Myocyte (in vitro differentiated cells): Measurements from ENCODE around the gene USP3. TPM values are rescaled to one million over a fixed set of nuclear protein-coding genes. Genes with fewer than 3 reads are reported as not detected.
"Not testable (repeated sequence)": the region's sequence is repeated elsewhere in the genome, so short reads cannot be mapped to it uniquely, and the experiment has no call there.

Source experiments
- DNase-seq: peaks from one replicate; pipeline ENCODE4 v3.0.0-alpha.2; 2012; ENCODE audit warnings: low read depth
- total RNA-seq: library from RNA; depleted of rRNA; stranded (reverse); fragments of >200 nt; gene quantifications from 2 replicates; pipeline ENCODE4 v1.2.3, GENCODE V29; 2014

USP3 gene
- total RNA-seq, 1 donor from 2014 or later, result 27.1 TPM

DNA sequence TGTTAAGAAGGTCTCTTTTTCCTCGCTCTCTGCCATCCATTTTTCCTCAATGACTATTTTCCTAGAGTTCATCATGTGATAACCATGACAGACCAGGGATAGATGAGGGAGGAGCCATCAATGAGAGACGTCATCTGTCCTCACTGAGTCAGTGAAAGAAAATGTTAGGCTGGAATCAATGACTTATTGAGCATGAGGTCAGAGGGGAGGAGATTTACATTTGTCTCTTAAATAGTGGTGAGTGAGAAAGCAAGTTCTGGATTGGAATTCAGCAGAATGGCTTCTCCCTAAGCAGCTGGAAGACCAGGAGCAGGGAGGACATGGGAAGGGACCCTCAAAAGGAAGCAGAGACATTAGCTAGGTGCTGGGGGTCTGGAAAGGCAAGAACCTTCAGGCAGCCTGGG lies 28.2 kb upstream of the USP3 start:
- DNase-seq, result peak; percentile 48

DNA sequence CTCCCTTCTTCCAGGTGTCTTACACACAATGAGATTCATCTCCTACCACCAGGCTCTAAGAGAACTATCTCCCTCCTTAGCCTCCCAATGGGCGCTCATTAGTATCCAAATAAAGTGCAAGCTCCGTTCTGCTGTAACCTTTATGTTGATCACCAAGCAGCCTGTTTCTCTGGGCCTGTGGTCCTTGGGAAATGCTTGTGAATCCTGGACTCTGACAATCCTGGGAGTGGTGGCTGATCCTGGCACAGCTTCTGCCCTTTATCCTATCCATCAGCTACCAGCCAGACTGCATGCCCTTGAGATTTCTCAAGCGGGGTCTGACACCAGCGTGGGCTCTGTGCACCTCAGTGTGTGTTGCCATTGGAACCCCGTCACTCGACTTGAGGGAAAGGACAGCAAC lies 26.1 kb upstream of the USP3 start:
- no peak for DNase-seq

- DNase-seq, result no peak
Measured at GRCh38 chr15:63480441-63480821, 24.0 kb upstream of the USP3 start.

DNA sequence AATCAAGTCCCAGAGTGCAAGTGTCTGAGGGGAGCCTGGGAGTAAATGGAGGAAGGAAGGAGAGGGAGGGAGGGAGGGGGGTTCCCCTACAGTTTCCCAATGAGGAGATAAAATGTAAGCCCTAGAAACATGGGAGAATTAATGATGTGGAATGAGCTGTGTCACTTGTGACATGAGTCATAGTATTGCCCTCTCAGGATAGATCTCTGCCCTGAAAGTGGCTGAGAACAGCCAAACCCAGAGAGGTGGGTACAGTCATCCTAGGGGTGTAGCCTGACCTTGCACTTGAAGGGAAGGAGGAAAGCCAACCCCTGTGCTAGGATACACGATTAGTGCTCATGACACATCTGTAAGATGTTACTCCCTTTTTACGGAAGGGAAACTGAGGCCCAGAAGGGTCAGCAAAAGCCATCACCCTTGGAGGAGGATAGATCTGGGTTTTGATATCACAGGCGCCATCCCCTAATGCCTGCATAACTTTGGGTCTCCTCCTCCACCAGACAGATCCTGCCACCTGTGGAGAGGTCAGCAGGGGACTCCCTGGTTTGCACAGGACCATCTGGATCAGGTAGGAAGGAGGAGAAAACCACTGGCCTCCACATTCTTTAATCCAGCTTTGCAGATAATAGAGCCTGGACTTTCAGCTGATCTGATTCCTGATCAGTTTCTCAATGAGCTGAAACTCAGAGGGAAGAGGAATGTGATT lies 23.1 kb upstream of the USP3 start:
- no peak for DNase-seq

- DNase-seq, result no peak
Measured at GRCh38 chr15:63482874-63483323, 21.5 kb upstream of the USP3 start.

GRCh38 chr15:63483521-63484371 lies 20.6 kb upstream of the USP3 start:
- no peak for DNase-seq

- DNase-seq, result no peak
Measured at GRCh38 chr15:63484433-63485186, 19.8 kb upstream of the USP3 start.

- peak; percentile 78 for DNase-seq
Measured at GRCh38 chr15:63487076-63487757, 17.2 kb upstream of the USP3 start.

DNA sequence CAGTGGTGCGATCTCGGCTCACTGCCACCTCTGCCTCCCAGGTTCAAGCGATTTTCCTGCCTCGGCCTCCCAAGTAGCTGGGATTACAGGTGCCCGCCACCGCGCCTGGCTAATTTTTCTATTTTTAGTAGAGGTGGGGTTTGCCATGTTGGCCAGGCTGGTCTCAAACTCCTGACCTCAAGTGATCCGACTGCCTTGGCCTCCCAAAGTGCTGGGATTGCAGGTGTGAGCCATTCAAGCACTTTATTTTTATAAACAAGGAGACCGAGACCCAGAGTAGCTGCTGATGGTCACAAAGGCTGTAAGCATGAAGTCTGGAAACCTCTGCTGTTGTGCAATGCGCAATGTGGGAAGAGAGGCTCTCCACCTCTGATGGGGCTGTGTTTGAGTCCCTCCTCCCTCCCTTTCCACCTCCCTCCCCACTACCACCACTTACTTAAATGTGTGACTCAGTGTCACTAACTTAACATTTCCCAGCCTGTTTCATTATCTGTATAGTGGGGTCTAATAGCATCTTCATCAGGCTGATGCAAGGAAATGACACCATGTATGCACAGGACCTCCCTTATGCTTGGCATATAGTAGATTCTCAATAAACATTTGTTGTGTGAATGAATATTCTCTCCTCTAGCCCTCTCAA lies 16.5 kb upstream of the USP3 start:
- not testable (repeated sequence) for DNase-seq

GRCh38 chr15:63488398-63488960 lies 15.9 kb upstream of the USP3 start:
- no peak for DNase-seq

GRCh38 chr15:63489352-63489751 lies 15.0 kb upstream of the USP3 start:
- DNase-seq, result no peak

DNA sequence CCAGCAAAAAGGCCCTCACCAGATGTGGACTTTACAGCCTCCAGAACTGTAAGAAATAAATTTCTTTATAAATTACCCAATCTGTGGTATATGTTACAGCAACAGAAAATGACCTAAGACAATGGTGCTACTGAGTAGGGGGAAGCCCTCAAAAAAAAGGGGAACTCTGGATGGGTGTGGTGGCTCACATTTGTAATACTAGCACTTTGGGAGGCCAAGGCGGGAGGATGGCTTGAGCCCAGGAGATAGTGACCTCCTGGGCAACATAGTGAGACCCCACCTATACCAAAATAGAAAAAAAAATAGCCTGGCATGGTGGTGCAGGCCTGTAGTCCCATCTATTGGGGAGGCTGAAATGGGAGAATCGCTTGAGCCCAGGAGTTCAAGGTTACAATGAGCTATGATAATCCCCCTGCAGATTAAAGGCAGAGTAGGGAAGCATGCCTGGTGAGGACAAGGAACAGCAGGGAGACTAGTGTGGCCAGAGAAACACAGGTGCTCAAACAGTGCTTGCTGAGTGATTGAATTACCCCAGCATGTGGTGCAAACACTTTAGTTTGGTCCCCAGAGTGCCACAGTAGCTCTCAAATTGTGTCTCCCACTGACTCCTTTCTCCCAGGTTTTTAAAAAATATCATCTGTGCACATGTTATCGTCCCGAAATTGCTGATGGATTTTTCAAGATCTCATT lies 13.9 kb upstream of the USP3 start:
- DNase-seq, result no peak

DNA sequence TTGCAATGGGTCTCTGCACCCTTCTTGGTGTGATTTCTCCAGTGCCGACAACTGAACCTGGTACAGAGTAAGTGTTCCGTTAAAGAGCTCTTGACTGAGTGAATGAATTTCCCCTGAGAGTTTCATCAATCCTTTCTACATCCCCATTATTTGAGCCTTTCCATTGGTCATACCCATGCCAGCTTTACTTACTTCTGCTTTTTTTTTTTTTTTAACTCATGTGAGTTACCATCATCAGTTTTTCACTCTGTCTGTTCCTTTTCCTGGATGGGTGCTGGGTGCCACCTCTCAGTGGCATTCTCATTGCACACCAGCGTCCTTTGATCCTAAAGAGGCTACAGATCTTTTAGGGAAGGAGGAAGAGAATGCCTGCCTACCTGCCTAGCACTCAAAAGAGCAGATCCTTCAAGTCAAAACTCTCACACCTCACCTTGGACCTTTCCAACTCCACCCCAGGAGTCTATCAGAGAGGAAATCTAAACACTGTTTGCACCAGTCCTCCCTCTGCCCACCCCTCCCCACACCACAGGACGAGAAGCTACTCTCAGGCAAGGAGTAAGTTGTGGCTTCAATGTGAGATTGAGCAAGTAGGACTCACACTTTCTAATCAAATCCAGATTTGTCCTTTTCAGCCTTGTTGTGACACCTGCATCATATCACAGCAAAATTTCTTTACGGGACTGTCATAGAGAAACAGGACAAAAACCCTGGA lies 13.1 kb upstream of the USP3 start:
- no peak for DNase-seq

GRCh38 chr15:63491979-63492378 lies 12.4 kb upstream of the USP3 start:
- no peak for DNase-seq

- DNase-seq, result no peak
Measured at GRCh38 chr15:63492541-63493077, 11.8 kb upstream of the USP3 start.

DNA sequence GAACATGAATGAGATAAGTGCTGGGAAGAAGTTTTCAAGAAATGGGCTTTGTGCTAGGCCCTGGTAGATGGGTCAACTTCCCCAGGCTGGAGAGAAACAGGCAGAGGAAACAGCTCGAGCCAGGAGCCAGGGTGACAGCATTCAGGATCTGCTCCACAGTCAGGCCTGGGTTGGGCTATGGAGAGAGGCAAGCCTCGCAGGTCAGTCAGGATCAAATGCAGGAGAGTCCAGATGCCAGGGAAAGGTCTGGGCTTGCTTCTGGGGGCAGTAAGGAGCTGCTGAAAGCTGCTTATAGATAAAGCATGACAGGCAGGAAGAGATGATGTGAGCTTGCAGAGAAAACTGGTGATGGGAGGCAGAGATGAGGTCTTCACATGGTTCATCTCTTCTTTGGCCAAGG lies 11.0 kb upstream of the USP3 start:
- DNase-seq, result no peak

GRCh38 chr15:63494408-63494807 lies 10.0 kb upstream of the USP3 start:
- no peak for DNase-seq

- DNase-seq, result no peak
Measured at GRCh38 chr15:63495343-63495742, 9.1 kb upstream of the USP3 start.
